ENCODE measurements around the gene MARF1.

Gene MARF1

GRCh38 chr16:15601212-15601879 lies 41.6 kb downstream of the MARF1 start:
- Histone ChIP-seq H3K9me3 (ENCODE audit: insufficient read depth, low read length) (no peaks in the 10 kb centered on the region), H3K9ac (ENCODE audit: insufficient read length, low read depth) (no peak overlapping the region), H3K4me3 (ENCODE audit: insufficient read length, low read depth) (no peak overlapping the region), H3K27me3 (ENCODE audit: insufficient read depth, insufficient read length) (no peaks in the 10 kb centered on the region), H3K36me3 (ENCODE audit: insufficient read depth, insufficient read length, low read length) (peaks cover 88% of the 10 kb centered on the region), H3K4me1 (ENCODE audit: insufficient read depth, insufficient read length) (peaks cover 4% of the 10 kb centered on the region)
- DNase-seq (ENCODE audit: low read depth, low spot score), result peak; percentile 48
- no peak for TF ChIP-seq SUZ12 (IDR thresholded peaks at IDR 0.05; ENCODE audit: extremely low read depth, insufficient read depth, insufficient read length)
- TF ChIP-seq YY1 (IDR thresholded peaks at IDR 0.05; ENCODE audit: insufficient read depth, insufficient read length), result no peak
- no peak for TF ChIP-seq ZNF274 (IDR thresholded peaks at IDR 0.05; ENCODE audit: low read depth, low read length)

GRCh38 chr16:15599303-15600070 lies 43.5 kb downstream of the MARF1 start:
- Histone ChIP-seq H3K4me3 (ENCODE audit: insufficient read length, low read depth) (no peak overlapping the region), H3K4me1 (ENCODE audit: insufficient read depth, insufficient read length) (peaks cover 4% of the 10 kb centered on the region), H3K9me3 (ENCODE audit: insufficient read depth, low read length) (no peaks in the 10 kb centered on the region), H3K36me3 (ENCODE audit: insufficient read depth, insufficient read length, low read length) (peaks cover 86% of the 10 kb centered on the region), H3K27me3 (ENCODE audit: insufficient read depth, insufficient read length) (no peaks in the 10 kb centered on the region), H3K9ac (ENCODE audit: insufficient read length, low read depth) (no peak overlapping the region)
- no peak for DNase-seq (ENCODE audit: low read depth, low spot score)
- TF ChIP-seq YY1 (IDR thresholded peaks at IDR 0.05; ENCODE audit: insufficient read depth, insufficient read length), result no peak
- no peak for TF ChIP-seq SUZ12 (IDR thresholded peaks at IDR 0.05; ENCODE audit: extremely low read depth, insufficient read depth, insufficient read length)
- no peak for TF ChIP-seq ZNF274 (IDR thresholded peaks at IDR 0.05; ENCODE audit: low read depth, low read length)

- H3K27me3 ChIP-seq (ENCODE audit: insufficient read depth, insufficient read length), result no peaks in the 10 kb centered on the region
- peaks cover 80% of the 10 kb centered on the region for H3K36me3 ChIP-seq (ENCODE audit: insufficient read depth, insufficient read length, low read length)
- H3K9ac ChIP-seq (ENCODE audit: insufficient read length, low read depth), result no peak overlapping the region
- TF ChIP-seq SUZ12 (IDR thresholded peaks at IDR 0.05; ENCODE audit: extremely low read depth, insufficient read depth, insufficient read length), result no peak
- no peak for TF ChIP-seq ZNF274 (IDR thresholded peaks at IDR 0.05; ENCODE audit: low read depth, low read length)
- no peak for TF ChIP-seq YY1 (IDR thresholded peaks at IDR 0.05; ENCODE audit: insufficient read depth, insufficient read length)
- H3K4me3 ChIP-seq (ENCODE audit: insufficient read length, low read depth), result no peak overlapping the region
- no peaks in the 10 kb centered on the region for H3K9me3 ChIP-seq (ENCODE audit: insufficient read depth, low read length)
- no peak for DNase-seq (ENCODE audit: low read depth, low spot score)
- peaks cover 4% of the 10 kb centered on the region for H3K4me1 ChIP-seq (ENCODE audit: insufficient read depth, insufficient read length)
These were observed 44.2 kb downstream of the MARF1 start for GRCh38 chr16:15598648-15599190.

DNA sequence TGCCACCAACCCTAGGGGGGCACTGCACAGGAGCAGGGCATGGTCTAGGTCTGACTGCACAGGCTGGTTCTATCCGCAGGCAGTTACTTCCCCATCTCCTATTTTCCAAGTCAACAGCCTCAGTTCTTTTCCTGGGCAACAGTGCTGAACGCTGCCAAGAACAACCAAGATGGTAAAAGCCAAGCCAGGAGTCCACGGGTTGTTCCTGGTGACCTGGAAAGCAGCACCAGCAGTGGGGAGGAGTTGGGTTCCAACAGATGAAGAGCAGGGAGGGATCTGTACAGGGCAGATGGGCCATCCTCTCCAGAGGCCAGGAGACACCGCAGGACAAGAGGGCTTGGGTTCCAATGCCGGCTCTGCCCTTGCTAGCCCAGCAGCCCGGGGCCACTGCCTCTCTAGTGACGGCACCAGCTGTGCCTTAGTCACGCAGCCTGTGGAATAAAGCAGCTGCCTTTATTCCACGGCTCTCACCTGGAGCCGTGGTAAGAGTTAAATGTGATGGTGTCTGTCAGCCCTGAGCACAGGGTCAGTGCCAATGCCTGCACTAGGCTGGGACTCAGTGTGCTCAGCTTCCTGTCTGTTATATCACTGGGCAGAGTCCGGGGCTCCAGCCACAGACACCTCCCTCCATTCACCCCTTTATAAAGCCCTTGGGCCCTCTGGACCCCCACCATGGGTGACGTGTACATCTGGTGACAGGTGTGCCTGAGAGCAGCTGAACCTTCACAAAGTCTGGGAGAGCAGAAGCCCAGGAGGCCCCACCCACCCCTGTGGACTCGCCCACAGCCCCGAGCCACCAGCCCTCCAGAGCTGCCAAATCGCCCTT lies 44.9 kb downstream of the MARF1 start:
- Histone ChIP-seq H3K4me3 (ENCODE audit: insufficient read length, low read depth) (no peak overlapping the region), H3K9me3 (ENCODE audit: insufficient read depth, low read length) (no peaks in the 10 kb centered on the region), H3K36me3 (ENCODE audit: insufficient read depth, insufficient read length, low read length) (peaks cover 79% of the 10 kb centered on the region), H3K27me3 (ENCODE audit: insufficient read depth, insufficient read length) (no peaks in the 10 kb centered on the region), H3K9ac (ENCODE audit: insufficient read length, low read depth) (no peak overlapping the region), H3K4me1 (ENCODE audit: insufficient read depth, insufficient read length) (peaks cover 4% of the 10 kb centered on the region)
- no peak for TF ChIP-seq YY1 (IDR thresholded peaks at IDR 0.05; ENCODE audit: insufficient read depth, insufficient read length)
- no peak for TF ChIP-seq ZNF274 (IDR thresholded peaks at IDR 0.05; ENCODE audit: low read depth, low read length)
- no peak for TF ChIP-seq SUZ12 (IDR thresholded peaks at IDR 0.05; ENCODE audit: extremely low read depth, insufficient read depth, insufficient read length)
- no peak for DNase-seq (ENCODE audit: low read depth, low spot score)

DNA sequence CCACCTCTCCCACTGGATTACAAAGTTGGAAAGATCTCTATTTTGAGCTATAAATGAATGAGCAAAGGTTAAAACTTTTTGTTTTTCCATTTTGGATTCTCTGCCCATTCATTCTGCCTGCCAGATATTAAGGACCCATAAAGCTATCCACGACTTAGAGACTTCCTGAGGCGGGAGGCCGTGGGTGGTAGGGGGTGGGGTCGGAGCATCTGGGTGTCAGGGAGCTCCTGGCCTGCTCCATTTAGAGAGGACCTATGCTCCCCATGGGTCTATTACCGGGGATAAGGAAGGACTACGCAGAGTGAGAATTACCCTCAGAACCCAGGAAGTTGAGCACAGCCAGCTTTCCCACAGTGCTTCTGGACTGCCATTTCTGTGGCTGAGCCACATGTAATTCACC lies 45.8 kb downstream of the MARF1 start:
- TF ChIP-seq SUZ12 (IDR thresholded peaks at IDR 0.05; ENCODE audit: extremely low read depth, insufficient read depth, insufficient read length) (no peak), ZNF274 (IDR thresholded peaks at IDR 0.05; ENCODE audit: low read depth, low read length) (no peak), YY1 (IDR thresholded peaks at IDR 0.05; ENCODE audit: insufficient read depth, insufficient read length) (no peak)
- Histone ChIP-seq H3K27me3 (ENCODE audit: insufficient read depth, insufficient read length) (no peaks in the 10 kb centered on the region), H3K9ac (ENCODE audit: insufficient read length, low read depth) (no peak overlapping the region), H3K4me1 (ENCODE audit: insufficient read depth, insufficient read length) (peaks cover 7% of the 10 kb centered on the region), H3K36me3 (ENCODE audit: insufficient read depth, insufficient read length, low read length) (peaks cover 76% of the 10 kb centered on the region), H3K4me3 (ENCODE audit: insufficient read length, low read depth) (no peak overlapping the region), H3K9me3 (ENCODE audit: insufficient read depth, low read length) (no peaks in the 10 kb centered on the region)
- no peak for DNase-seq (ENCODE audit: low read depth, low spot score)

GRCh38 chr16:15594711-15595320 lies 48.1 kb downstream of the MARF1 start:
- Histone ChIP-seq H3K36me3 (ENCODE audit: insufficient read depth, insufficient read length, low read length) (peaks cover 54% of the 10 kb centered on the region), H3K9me3 (ENCODE audit: insufficient read depth, low read length) (no peaks in the 10 kb centered on the region), H3K9ac (ENCODE audit: insufficient read length, low read depth) (no peak overlapping the region), H3K4me1 (ENCODE audit: insufficient read depth, insufficient read length) (peaks cover 4% of the 10 kb centered on the region), H3K4me3 (ENCODE audit: insufficient read length, low read depth) (no peak overlapping the region), H3K27me3 (ENCODE audit: insufficient read depth, insufficient read length) (no peaks in the 10 kb centered on the region)
- DNase-seq (ENCODE audit: low read depth, low spot score), result no peak
- no peak for TF ChIP-seq ZNF274 (IDR thresholded peaks at IDR 0.05; ENCODE audit: low read depth, low read length)
- no peak for TF ChIP-seq YY1 (IDR thresholded peaks at IDR 0.05; ENCODE audit: insufficient read depth, insufficient read length)
- TF ChIP-seq SUZ12 (IDR thresholded peaks at IDR 0.05; ENCODE audit: extremely low read depth, insufficient read depth, insufficient read length), result no peak

Data from NT2/D1 (cell line).